Thyroid gland (tissue), 4 donors: ENCODE data around the gene ELOVL7.

ENCODE experiments used
- CTCF ChIP-seq, 6 experiments: fragments of 200-600 bp in 3 of 6; fragments of 450-650 bp in 3 of 6; sonication (generic) in 3 of 6; IDR thresholded peaks; one replicate each; pipeline ENCODE4 v1.5.1; 2016 to 2019; ENCODE audit warnings: antibody characterized with exemption in 6 of 6, mild to moderate bottlenecking in 2 of 6, inconsistent platforms in 1 of 6, moderate library complexity in 1 of 6
- POLR2A ChIP-seq, 2 donors: fragments of 450-650 bp; IDR thresholded peaks; one replicate each; pipeline ENCODE4 v1.6.1; 2017; ENCODE audit warnings: antibody characterized with exemption in 2 of 2, mild to moderate bottlenecking in 2 of 2, moderate library complexity in 1 of 2

- no peak for TF ChIP-seq POLR2A (IDR thresholded peaks at IDR 0.05)
- TF ChIP-seq CTCF (IDR thresholded peaks at IDR 0.05): no peak
These were observed 103.7 kb downstream of the ELOVL7 start for GRCh38 chr5:60740322-60740721.
